ENCODE data around the gene CLIP4.
"Not testable (repeated sequence)": the region's sequence is repeated elsewhere in the genome, so short reads cannot be mapped to it uniquely, and the experiment has no call there.

CLIP4 gene

DNA sequence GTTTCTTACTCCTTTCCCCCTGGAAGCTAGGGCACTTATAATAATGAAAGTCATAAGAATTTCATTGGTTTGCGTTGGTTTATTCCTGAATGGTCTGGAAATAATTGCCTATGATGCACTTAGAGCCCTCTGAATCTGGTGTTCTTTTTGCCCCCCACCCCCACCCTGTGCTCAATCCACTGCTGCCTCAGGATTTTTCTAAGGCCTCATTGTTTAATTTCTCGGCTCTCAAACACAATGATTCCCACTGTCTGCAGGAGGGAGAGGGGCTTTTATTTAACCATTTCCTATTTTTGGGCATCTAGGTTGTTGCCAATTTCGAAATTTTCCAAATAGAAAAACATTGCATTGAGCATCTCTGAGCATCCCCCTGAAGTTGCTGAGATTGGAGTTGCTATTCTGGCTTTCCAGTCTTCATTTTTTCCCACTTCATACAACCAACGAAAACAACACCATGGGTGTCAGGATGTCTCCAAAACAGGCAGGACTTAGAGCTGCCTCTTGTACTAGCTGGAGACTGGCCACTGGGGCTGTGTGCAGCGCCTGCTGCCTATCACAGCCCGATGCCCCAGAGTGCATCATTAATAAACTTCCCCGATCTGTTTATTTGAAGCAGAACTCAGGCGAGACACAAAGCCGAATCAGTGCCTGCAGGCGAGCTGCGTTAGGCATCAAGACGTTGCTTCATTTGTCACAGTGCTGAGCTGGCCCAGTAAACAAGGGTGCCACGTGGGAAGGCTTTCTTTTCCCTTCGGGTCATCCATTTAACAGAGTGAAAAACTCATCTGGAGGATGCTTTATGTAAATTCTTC, 39.1 kb upstream of the CLIP4 start:
- no peaks in the 10 kb centered on the region for H3K4me1 ChIP-seq (ENCODE audit: control insufficient read depth, insufficient read depth, low read length)
- H3K36me3 ChIP-seq (ENCODE audit: control insufficient read depth, insufficient read depth, low read length) = no peaks in the 10 kb centered on the region
- peaks cover 8% of the 10 kb centered on the region for H3K9me3 ChIP-seq (ENCODE audit: control insufficient read depth, insufficient read depth, low read length)
- H3K4me3 ChIP-seq (ENCODE audit: low read depth, low read length) = no peak overlapping the region
- H3K9ac ChIP-seq (ENCODE audit: low read depth, low read length) = no peak overlapping the region
- H3K27me3 ChIP-seq (ENCODE audit: control insufficient read depth, insufficient read depth, low read length) = no peaks in the 10 kb centered on the region
- no peak overlapping the region for H3K27ac ChIP-seq (ENCODE audit: low read depth, low read length)

DNA sequence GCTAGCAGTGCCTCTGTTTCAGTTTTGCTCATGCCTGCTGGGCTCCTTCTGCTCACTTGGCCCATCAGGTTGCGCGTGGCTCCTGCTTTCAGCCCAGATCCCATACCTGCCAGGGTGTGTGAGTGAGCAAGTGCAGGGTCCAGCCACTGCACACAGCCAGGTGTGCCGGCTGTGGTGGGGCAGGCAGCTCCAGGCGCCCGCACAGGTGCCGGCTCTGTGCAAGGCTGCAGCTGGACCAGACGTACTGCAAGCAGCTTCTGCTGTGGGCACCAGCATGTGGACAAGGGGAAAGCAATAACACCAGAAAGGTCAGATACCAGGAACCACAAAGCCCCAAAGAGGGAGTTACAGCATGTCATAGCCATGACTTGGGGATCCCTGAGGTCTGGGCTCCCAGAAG, 35.3 kb upstream of the CLIP4 start:
- H3K36me3 ChIP-seq (ENCODE audit: control insufficient read depth, insufficient read depth, low read length) = no peaks in the 10 kb centered on the region
- H3K27ac ChIP-seq (ENCODE audit: low read depth, low read length) = no peak overlapping the region
- H3K4me3 ChIP-seq (ENCODE audit: low read depth, low read length) = no peak overlapping the region
- H3K27me3 ChIP-seq (ENCODE audit: control insufficient read depth, insufficient read depth, low read length) = no peaks in the 10 kb centered on the region
- no peak overlapping the region for H3K9ac ChIP-seq (ENCODE audit: low read depth, low read length)
- no peaks in the 10 kb centered on the region for H3K4me1 ChIP-seq (ENCODE audit: control insufficient read depth, insufficient read depth, low read length)
- peaks cover 8% of the 10 kb centered on the region for H3K9me3 ChIP-seq (ENCODE audit: control insufficient read depth, insufficient read depth, low read length)

DNA sequence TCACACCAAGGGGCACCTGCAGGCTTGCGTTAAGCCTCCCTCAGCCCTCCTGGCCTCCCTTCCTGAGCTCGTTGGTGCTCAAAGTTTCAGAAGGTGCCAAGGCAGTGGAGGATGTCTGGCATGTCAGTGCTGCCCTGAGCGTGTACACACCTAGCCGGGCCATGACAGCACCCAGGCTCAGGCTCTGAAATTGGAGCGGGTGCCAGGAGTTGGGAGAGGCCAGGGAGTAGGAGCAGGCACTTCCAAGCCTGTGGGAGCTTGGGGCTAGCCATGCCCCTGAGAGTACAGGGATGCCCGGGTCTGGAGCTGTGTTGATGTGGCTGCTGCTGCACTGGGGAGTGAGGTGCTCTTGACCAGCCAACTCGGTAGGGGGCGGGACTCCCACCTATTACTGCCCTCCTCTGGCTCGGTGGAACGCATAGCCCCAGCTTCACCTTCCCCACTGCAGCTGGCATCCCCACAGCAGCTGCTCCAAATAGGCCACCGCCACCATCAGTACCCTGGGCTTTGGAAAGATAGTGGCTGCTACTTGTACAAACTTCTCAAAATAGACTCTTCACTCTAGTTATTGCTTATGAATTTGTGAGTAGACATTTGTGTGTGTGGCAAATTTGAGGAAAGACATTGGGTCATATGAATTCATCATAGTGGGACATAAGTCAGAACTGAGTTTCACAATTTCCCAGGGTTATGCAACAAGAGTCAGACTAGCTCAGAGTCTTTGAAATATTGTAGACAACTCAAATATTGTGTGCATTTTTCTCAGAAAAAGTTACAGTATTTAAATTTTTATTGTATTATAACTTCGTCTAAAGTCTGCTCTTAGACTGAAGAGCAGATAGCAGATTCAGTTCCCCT, 34.1 kb upstream of the CLIP4 start:
- Histone ChIP-seq H3K27ac (ENCODE audit: low read depth, low read length) (no peak overlapping the region), H3K4me3 (ENCODE audit: low read depth, low read length) (no peak overlapping the region), H3K9ac (ENCODE audit: low read depth, low read length) (no peak overlapping the region), H3K4me1 (ENCODE audit: control insufficient read depth, insufficient read depth, low read length) (no peaks in the 10 kb centered on the region), H3K27me3 (ENCODE audit: control insufficient read depth, insufficient read depth, low read length) (no peaks in the 10 kb centered on the region), H3K36me3 (ENCODE audit: control insufficient read depth, insufficient read depth, low read length) (no peaks in the 10 kb centered on the region), H3K9me3 (ENCODE audit: control insufficient read depth, insufficient read depth, low read length) (peaks cover 8% of the 10 kb centered on the region)

DNA sequence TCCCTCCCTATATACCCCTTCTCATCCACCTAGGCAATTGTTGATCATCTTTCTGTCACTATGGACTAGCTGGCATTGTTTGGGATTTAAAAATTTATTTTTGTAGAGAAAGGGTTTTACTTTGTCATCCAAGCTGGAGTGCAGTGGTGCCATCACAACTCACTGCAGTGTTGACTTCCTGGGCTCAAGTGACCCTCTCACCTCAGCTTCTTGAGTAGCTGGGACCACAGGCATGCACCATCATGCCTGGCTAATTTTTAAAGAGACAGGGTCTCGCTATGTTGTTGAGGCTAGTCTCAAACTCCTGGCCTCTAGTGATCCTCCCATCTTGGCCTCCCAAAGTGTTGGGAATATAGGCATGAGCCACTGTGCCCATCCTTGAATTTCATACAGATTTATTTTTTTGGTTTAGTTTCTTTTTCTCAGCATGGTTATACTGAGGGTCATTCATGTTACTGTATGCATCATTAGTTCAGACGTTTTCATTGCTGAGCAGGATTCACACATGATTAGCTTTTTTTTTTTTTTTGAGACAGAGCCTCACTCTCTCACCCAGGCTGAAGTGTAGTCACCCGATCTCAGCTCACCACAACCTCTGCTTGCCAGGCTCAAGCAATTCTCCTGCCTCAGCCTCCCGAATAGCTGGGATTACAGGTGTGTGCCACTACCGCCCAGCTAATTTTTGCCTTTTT, 32.3 kb upstream of the CLIP4 start:
- Histone ChIP-seq H3K27ac (ENCODE audit: low read depth, low read length) (no peak overlapping the region), H3K9ac (ENCODE audit: low read depth, low read length) (no peak overlapping the region), H3K4me1 (ENCODE audit: control insufficient read depth, insufficient read depth, low read length) (no peaks in the 10 kb centered on the region), H3K4me3 (ENCODE audit: low read depth, low read length) (no peak overlapping the region), H3K27me3 (ENCODE audit: control insufficient read depth, insufficient read depth, low read length) (no peaks in the 10 kb centered on the region), H3K9me3 (ENCODE audit: control insufficient read depth, insufficient read depth, low read length) (peaks cover 8% of the 10 kb centered on the region), H3K36me3 (ENCODE audit: control insufficient read depth, insufficient read depth, low read length) (no peaks in the 10 kb centered on the region)

DNA sequence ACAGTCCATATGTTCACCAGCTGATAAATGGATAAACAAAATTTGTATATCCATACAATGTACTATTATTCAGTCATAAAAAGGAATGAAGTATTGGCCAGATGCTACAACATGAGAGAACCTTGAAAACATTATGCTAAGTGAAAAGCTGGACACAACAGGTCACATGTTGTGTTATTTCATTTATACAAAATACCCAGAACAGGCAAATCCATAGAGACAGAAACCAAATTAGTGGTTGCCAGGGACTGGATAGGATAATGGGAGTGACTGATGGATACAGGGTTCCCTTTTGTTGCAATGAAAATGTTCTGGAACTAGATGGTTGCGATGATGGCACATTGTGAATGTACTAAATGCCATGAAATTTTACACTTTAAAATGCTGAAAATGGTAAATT, 30.7 kb upstream of the CLIP4 start:
- Histone ChIP-seq H3K36me3 (ENCODE audit: control insufficient read depth, insufficient read depth, low read length) (no peaks in the 10 kb centered on the region), H3K27me3 (ENCODE audit: control insufficient read depth, insufficient read depth, low read length) (no peaks in the 10 kb centered on the region), H3K9ac (ENCODE audit: low read depth, low read length) (no peak overlapping the region), H3K9me3 (ENCODE audit: control insufficient read depth, insufficient read depth, low read length) (peaks cover 8% of the 10 kb centered on the region), H3K4me1 (ENCODE audit: control insufficient read depth, insufficient read depth, low read length) (no peaks in the 10 kb centered on the region), H3K4me3 (ENCODE audit: low read depth, low read length) (no peak overlapping the region), H3K27ac (ENCODE audit: low read depth, low read length) (no peak overlapping the region)

DNA sequence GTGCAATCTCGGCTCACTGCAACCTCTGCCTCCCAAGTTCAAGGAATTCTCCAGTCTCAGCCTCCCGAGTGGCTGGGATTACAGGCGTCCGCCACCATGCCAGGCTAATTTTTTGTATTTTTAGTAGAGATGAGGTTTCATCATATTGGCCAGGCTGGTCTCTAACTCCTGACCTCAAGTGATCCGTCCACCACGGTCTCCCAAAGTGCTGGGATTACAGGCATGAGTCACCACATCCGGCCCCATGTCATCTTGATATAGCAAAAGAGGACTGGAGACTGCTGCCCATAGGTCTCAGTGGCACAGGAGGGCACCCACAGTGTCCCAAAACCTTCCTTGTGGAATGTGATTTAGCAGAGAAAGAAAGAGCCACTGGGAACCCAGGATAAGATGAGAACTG, 24.9 kb upstream of the CLIP4 start:
- not testable (repeated sequence) for H3K4me3 ChIP-seq (ENCODE audit: low read depth, low read length); H3K4me1 ChIP-seq (ENCODE audit: control insufficient read depth, insufficient read depth, low read length); H3K9me3 ChIP-seq (ENCODE audit: control insufficient read depth, insufficient read depth, low read length); H3K36me3 ChIP-seq (ENCODE audit: control insufficient read depth, insufficient read depth, low read length); H3K27me3 ChIP-seq (ENCODE audit: control insufficient read depth, insufficient read depth, low read length); H3K27ac ChIP-seq (ENCODE audit: low read depth, low read length); H3K9ac ChIP-seq (ENCODE audit: low read depth, low read length)

DNA sequence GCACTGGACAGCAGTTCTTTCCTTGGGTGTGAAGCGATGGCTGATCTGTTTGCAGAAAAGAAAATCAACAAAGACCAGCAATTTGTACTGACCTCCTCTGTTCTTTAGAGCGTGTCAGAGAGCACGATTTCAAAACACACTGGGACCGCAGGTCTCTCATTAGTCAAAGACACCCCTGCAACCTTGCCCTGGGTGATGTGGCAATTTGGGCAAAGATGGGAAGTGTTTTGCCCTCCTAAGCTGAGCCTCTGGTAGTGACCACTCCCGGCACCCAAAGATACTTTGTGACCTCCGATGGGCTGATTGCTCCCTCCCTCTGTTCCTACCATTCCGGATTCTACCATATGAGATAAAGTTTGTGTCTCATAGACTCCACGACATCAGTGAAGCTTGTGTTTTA, 18.2 kb upstream of the CLIP4 start:
- Histone ChIP-seq H3K4me3 (ENCODE audit: low read depth, low read length) (no peak overlapping the region), H3K9me3 (ENCODE audit: control insufficient read depth, insufficient read depth, low read length) (0 out of 2 replicates have a peak, but pooled peaks cover 5% of the 10 kb centered on the region), H3K36me3 (ENCODE audit: control insufficient read depth, insufficient read depth, low read length) (no peaks in the 10 kb centered on the region), H3K4me1 (ENCODE audit: control insufficient read depth, insufficient read depth, low read length) (no peaks in the 10 kb centered on the region), H3K9ac (ENCODE audit: low read depth, low read length) (no peak overlapping the region), H3K27ac (ENCODE audit: low read depth, low read length) (no peak overlapping the region), H3K27me3 (ENCODE audit: control insufficient read depth, insufficient read depth, low read length) (no peaks in the 10 kb centered on the region)

DNA sequence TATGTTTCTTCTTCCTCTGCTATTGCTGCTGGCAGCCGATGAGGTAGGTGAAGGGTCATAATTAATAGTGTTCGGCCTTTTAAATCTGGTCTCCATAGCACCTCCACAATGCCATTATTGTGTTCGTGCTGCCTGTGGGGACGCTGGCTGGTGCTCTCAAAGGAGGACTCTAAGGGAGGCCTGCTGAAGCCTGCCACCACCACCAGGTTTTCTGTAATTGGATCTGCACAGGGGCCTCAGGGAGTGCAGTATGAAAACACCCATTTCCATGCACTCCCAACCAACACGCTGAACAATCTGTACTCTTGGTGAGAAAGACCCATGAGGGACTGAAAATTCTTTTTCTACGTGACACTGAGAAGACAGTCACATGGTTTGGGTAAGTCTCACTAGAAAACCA, 17.6 kb upstream of the CLIP4 start:
- Histone ChIP-seq H3K27me3 (ENCODE audit: control insufficient read depth, insufficient read depth, low read length) (no peaks in the 10 kb centered on the region), H3K4me1 (ENCODE audit: control insufficient read depth, insufficient read depth, low read length) (no peaks in the 10 kb centered on the region), H3K9me3 (ENCODE audit: control insufficient read depth, insufficient read depth, low read length) (0 out of 2 replicates have a peak, but pooled peaks cover 5% of the 10 kb centered on the region)

DNA sequence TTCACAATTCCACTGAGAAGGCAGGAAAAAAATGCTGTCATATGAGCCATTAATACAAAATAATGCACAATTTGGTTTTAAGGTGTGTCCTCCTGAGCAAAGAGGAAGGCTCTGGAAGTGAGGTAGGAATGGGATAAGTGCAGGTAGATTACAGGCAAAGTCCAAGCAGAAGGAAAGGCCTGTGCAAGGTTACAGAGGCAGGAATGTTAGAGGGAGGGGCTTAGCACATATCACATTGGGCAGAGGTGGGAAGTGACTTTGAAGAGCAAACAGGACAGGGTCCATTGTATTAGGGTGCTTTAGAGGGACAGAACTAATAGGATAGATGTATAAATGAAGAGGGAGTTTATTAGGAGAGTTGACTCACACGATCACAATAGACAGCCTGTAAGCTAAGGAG, 14.7 kb upstream of the CLIP4 start:
- H3K9me3 ChIP-seq (ENCODE audit: control insufficient read depth, insufficient read depth, low read length) = 0 out of 2 replicates have a peak, but pooled peaks cover 5% of the 10 kb centered on the region
- no peaks in the 10 kb centered on the region for H3K36me3 ChIP-seq (ENCODE audit: control insufficient read depth, insufficient read depth, low read length)
- no peaks in the 10 kb centered on the region for H3K27me3 ChIP-seq (ENCODE audit: control insufficient read depth, insufficient read depth, low read length)
- H3K4me1 ChIP-seq (ENCODE audit: control insufficient read depth, insufficient read depth, low read length) = no peaks in the 10 kb centered on the region
- no peak overlapping the region for H3K4me3 ChIP-seq (ENCODE audit: low read depth, low read length)
- H3K9ac ChIP-seq (ENCODE audit: low read depth, low read length) = no peak overlapping the region
- no peak overlapping the region for H3K27ac ChIP-seq (ENCODE audit: low read depth, low read length)

More for the DNA sequence above, 17.6 kb upstream of the CLIP4 start:
- no peak overlapping the region for H3K27ac ChIP-seq (ENCODE audit: low read depth, low read length)
- no peak overlapping the region for H3K4me3 ChIP-seq (ENCODE audit: low read depth, low read length)
- no peaks in the 10 kb centered on the region for H3K36me3 ChIP-seq (ENCODE audit: control insufficient read depth, insufficient read depth, low read length)
- H3K9ac ChIP-seq (ENCODE audit: low read depth, low read length) = no peak overlapping the region

DNA sequence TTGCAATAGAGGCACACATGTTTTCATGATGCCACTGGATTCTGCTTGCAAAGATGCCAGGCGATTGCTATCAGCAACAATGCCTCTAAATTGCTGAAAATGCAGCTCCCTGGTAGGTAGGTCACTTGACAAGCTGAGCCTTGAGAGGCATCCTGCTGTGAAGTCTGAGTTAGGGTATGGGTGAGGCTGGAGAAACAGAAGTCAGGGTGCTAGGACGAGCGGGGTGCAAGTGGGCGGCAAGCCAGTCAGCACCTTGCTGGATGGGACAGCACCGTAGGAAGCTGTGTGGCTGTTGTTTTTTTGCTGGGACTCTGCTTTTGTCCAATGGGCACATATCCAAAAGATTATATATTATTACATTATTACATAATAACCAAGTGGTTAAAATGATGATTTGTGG, 10.5 kb upstream of the CLIP4 start:
- no peaks in the 10 kb centered on the region for H3K27me3 ChIP-seq (ENCODE audit: control insufficient read depth, insufficient read depth, low read length)
- 0 out of 2 replicates have a peak, but pooled peaks cover 5% of the 10 kb centered on the region for H3K9me3 ChIP-seq (ENCODE audit: control insufficient read depth, insufficient read depth, low read length)
- H3K4me1 ChIP-seq (ENCODE audit: control insufficient read depth, insufficient read depth, low read length) = no peaks in the 10 kb centered on the region
- H3K27ac ChIP-seq (ENCODE audit: low read depth, low read length) = no peak overlapping the region
- H3K9ac ChIP-seq (ENCODE audit: low read depth, low read length) = no peak overlapping the region
- H3K36me3 ChIP-seq (ENCODE audit: control insufficient read depth, insufficient read depth, low read length) = no peaks in the 10 kb centered on the region
- no peak overlapping the region for H3K4me3 ChIP-seq (ENCODE audit: low read depth, low read length)

All from HUES48 (cell line).